IPS-NIHi7 (cell line): Measurements from ENCODE around the gene ANXA3.
"Not testable (repeated sequence)": the region's sequence is repeated elsewhere in the genome, so short reads cannot be mapped to it uniquely, and the experiment has no call there.

ENCODE experiments used
- DNase-seq: peaks from one replicate; pipeline ENCODE4 v3.0.0; 2012; ENCODE audit warnings: mixed read lengths; ENCODE audit errors: extremely low spot score

Gene ANXA3, protein sequence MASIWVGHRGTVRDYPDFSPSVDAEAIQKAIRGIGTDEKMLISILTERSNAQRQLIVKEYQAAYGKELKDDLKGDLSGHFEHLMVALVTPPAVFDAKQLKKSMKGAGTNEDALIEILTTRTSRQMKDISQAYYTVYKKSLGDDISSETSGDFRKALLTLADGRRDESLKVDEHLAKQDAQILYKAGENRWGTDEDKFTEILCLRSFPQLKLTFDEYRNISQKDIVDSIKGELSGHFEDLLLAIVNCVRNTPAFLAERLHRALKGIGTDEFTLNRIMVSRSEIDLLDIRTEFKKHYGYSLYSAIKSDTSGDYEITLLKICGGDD

DNA sequence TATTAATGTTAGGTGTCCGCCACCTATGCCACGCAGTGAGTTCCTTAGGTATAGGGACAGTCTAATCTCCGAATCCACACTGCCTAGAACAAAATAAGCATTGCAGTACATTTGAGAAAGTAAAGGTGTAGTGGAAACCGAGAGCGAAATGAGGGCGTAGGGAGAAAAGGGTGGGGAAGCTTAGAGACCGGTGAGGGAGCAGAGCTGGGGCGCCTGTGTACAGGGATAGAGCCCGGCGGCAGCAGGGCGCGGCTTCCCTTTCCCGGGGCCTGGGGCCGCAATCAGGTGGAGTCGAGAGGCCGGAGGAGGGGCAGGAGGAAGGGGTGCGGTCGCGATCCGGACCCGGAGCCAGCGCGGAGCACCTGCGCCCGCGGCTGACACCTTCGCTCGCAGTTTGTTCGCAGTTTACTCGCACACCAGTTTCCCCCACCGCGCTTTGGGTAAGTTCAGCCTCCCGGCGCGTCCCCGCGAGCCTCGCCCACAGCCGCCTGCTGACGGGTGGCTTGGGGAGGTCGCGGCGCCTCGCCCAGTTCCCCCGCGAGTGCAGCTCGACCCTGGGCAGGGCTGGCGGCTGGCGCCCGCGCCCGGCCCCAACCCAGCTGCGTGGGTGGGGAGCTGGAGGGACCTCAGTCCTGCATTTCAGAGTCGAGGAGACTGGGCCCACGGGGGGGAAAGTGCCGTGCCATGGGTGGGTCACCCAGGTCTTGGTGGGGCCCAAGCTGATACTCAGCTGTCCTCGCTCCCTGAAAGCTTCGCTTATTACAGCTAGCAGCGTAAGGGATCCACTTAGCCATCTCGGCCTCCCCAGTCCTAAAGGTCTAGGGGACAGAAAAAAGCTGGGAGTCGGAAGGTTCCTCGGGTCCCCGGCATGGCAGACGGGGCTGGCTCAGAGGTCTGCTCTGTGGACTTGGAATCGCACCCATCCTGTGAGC is at the start of gene ANXA3:
TSS of gene ANXA3 (plus strand) at position 351 of the 932 bp plus-strand sequence. CDS start 2,704 bp downstream, outside the sequence.
- peak; percentile 86 for DNase-seq

DNA sequence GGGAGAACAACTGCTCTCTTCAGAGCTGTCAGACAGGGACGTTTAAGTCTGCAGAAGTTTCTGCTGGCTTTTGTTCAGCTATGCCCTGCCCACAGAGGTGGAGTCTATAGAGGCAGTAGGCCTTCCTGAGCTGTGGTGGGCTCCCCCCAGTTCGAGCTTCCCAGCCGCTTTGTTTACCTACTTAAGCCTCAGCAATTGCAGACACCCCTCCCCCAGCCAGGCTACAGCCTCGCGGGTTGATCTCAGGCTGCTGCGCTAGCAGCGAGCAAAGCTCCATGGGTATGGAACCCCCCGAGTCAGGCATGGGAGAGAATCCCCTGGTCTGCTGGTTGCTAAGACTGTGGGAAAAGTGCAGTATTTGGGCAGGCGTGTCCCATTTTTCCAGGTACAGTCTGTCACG is 45.3 kb upstream of the ANXA3 start:
- not testable (repeated sequence) for DNase-seq

DNA sequence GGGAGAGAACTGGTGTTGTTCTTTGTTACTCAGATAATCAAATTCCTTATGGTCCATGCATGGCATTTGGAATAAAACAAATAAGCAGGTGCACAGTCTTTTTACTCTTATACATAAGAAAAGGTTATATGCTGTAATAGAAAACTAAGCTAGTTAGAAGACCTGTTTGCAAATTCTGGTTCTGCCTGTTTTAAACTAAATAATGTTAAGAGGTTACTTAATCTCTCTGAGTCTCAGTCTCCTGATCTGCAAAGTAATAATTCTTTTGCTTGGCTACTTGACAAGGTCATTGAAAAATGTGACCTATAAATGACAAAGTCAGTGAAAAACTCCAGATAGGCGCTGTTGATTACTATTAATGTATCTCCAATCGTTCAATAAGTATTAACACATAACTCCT is 42.5 kb upstream of the ANXA3 start:
- no peak for DNase-seq

DNA sequence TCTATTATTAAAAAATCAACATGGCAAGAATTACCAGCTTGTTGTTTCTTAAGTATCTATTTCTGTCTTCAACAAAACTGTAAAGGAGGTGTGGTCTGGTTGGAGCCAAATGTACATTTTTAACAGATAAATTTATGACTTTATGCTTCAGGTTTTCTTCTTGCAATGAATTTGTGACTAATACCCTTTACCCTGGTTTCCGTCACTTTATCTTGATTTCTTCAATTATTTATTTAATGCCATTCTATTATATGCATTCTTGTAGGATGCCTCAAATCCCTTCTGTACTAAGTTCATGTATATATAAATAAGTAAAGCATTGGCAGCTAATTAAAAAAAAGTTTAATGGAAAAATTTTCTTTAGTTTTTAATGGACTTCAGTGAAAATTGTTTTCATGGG is 41.5 kb upstream of the ANXA3 start:
- no peak for DNase-seq

DNA sequence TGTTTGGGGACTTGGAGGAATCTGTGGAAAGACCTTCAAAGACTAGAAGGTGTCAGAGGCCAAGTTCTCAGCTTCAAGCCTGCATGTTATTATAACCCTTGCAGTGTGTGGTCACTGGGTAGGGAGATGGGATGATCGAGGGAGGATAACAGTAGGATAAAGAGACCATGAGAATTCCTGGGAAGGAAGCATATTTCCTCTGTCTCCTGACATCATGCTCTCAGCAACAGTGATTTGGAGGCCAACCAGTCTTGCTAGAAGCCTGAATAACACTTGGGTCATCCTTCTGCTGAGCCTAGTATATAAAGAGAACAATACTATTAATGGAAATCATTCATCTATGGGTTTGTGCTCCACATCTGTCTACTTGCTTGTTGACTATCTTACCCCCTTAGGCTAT is 40.9 kb upstream of the ANXA3 start:
- no peak for DNase-seq

DNA sequence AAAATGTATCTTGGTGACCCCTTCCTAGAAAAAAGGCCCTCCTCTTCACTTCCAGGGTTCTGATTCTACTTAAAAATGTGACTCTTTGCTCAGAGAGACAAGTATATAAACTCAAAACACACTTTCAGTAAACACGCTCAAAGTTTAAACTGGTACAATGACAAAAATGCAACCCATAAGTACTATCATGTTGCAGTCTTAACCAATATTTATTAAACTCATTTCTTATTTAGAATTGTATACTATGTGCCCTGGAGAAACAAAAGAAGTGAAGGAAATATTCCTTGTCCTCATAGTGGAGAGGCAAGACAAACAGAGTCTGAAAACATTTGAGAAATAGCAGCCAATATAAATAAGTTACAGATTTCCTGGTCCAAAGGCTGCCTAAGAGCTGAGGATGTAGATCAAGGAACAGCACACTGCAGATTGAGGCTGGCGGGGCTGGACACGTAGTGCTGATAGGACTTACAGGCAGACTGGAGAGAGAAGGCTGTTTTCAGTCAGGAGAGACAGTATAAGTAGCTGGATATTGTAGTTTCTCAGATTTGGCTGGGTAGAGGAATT is 39.1 kb upstream of the ANXA3 start:
- DNase-seq = no peak

DNA sequence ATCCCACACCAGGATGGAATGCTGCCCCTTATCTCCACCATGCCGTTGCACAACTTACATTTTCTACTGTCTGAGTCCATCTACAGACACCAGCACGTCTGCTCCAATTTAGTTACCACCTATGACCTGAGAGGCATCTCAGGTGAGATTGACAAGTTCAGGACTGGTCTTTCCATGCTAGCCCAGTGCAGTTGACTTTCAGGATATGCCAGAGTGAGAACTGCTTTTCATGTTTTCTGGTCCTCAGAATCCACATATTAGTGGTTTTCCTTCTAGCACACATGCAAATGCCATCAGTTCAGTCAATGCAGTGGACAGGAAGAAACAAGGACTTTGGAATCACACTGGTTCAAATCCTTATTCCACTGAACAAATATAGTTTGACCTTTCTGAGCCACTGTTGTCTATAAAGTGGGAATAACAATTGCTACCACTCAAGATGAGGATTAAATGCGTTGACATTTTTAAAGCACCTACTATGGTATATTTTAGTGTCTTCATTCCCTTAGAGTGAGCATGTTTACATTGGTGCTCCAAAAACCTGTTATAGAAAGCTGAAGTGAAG is 38.1 kb upstream of the ANXA3 start:
- DNase-seq = no peak

DNA sequence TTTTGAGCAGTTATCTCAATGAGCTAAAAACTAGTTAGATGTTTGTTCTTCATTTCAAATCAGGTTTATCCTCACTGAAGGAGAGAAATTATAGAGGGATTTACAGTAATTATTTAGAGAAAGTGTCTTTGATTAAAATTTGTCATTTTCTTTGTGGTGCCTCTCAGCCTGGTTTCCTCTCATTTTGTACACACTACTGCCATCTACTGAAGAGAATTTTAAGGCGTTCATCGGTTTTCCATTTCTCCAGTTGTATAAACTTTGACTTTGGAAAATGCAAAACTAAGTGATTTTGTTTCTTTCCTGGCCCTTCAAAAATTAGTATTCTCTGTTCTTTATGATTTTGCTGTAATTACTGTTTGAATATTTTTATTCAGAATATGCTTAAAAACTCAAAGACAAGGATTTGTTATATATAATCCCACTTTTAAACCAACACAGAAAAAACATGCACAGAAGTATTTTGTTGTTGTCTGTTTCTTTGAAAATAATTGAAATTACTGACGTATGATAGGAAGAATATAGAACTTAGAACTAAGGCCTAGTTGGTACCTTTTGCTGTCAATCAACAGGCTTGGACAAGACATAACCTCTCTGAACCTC is 34.4 kb upstream of the ANXA3 start:
- peak; percentile 27 for DNase-seq

DNA sequence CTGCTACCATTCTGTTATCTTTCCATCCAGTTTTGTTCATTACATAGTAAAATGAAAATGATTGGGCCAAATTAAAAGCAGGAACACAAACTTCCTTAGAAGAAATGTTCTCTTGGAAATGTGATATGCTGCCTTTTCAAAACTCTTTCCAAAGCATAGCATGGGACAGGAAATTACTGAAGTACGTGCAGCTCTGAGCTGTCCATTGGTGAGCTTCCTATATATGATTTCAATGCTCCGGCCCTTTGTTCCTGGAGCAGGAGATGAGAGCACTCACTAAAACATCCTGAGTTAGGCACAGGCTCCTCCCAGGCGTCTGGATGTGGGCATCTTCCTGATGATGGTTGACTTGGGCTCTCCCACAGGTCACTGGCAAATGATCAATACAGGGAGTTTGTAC is 33.0 kb upstream of the ANXA3 start:
- no peak for DNase-seq

DNA sequence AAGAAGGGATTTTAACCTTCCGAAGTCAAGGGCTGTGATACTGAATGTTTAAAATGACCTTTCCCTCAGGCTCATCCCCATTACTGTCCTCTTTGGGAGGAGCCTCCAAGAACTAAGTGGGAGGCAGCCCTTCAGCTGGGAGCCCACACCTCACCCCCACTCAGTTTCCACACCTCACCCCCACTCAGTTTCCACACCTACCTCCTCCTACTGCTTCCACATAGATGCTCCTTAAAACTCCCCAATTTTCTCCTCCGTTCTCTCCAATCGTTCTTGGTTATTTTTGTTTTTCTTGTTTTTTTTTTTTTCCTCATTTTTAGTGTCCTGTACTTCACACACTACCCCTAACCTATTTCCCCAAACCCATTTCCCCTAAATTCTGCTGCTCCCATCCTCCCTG is 31.6 kb upstream of the ANXA3 start:
- DNase-seq = no peak

DNA sequence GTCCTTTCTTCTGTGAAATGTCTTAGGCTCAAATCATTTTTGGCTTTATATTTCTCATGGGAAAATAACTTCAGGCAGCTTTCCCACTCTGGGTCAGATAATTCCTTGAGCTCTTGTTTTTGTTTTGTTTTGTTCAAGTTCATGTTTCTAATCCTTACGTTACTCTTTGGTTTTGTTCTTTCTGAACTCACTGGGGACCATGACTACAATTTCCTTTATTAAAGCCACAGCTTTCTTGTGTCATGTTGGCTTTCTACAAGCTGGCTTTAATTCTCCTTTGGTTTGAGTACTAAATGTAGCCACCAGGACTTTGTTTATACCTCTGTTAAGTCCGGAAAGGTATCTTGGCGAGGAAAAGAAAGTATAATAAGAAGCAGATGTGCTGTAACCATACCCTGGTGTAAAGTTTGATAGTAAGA is 30.8 kb upstream of the ANXA3 start:
- no peak for DNase-seq

DNA sequence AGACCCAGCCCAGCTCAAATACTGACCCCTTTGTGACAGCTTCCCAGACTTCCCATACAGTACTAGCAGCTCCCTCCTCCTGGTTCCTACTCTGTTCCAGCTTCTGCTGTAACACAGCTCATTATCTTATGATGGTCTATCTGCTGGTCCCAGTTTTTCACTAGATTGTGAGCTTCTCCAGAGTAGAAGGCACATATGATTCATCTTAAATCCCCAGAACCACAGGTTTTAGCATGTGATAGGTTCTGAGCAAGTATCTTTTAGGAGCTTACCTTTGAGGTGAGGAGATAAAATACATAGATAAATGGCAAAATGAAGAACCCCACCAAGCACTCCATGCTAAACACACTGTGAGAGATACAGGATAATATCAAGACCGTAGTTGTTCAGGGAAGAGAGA is 27.6 kb upstream of the ANXA3 start:
- DNase-seq = no peak

DNA sequence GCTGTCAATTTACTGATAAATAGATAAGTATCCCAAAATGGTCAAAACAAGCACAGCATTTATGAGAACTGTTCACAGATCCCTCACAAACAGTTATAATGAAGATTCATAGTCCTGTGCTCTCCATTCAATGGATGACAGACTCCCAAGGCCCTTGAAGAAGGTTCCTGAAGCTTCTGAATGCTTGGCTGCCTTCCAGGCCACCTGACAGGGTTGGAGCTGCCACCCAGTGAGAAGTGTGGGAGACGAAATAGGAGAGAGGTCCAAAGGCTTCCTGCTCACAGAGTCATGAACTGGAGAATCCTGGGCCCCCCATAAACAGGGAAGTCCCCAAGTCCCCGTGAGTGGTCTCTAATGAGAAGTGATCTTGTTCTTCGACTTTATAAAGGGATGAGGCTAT is 26.0 kb upstream of the ANXA3 start:
- no peak for DNase-seq

DNA sequence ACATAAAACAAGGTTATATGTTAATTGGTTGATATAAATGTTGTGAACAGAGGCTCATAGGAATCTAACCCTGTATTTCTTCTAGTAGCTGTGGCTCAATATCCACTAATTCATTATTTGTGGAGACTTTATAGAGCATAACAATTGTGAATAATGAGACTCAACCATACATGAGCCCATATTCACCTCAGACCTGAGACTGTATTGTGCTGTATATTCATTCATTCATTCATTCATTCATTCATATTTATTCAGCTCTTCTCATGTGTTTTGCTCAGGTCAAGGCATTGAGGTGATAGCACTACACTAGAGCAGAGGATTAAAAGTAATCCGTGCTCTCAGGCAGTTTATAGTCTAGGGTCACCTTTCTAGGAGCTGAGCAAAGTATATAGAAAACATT is 24.5 kb upstream of the ANXA3 start:
- no peak for DNase-seq

DNA sequence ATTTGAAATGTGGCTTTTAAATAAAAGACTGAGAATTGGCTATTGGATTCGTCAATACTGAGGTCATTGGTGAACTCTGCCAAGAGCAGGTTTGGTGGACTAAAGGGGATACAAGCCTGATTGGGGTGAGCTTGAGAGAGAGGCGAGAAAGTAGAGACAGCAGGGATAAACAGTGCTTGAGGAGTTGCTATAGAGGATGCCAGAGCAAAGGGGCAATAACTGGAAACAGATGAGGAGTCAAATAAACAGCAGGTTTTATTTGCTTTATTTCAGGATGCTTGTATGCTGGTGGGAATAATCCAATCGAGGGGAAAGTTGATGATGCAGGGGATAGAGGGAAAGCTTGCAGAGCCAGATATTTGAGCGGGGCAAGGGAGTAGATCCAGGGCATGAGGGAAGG is 24.0 kb upstream of the ANXA3 start:
- DNase-seq = no peak

DNA sequence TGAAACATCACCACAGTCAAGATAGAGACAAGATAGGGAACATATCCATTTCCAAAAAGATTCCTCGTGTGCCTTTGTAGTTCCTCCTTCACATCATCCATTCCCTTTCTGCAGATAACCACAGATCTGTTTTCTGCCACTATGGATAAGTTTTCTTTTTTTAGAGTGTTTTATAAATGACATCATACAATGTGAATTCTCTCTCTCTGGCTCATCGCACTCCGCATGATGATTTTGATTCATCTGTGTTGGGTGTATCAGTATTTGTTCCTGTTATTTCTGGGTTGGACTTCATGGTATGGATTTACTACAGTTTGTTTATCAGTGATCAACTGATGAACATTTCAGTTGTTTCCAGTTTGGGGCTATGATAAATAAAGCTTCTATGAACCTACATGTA is 23.2 kb upstream of the ANXA3 start:
- DNase-seq = no peak

DNA sequence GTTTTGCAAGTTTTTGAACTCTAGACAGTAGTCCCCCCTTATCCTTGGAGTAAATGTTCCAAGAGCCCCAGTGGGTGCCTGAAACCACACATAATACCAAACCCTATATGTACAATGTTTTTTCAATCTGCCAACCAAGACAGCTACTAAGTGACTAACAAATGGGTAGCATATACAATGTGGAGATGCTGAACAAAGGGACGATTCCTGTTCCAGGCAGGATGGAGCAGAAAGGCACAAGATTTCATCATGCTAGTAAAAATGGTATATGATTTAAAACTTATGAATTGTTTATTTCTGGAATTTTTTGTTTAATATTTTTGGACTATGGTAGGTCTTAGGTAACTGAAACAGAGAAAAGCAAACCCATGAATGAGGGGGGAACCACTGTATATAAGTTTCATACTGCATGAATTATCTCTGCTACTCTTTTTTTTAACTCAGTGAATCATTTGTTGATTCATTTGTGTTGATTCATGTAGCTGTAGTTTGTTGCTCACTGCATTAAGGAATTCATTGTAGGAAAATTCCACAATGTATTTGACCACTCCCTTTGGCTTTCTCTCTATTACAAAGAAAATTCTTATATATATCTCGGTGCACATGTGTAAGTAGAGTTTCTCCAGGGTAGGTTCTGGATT is 21.9 kb upstream of the ANXA3 start:
- no peak for DNase-seq

DNA sequence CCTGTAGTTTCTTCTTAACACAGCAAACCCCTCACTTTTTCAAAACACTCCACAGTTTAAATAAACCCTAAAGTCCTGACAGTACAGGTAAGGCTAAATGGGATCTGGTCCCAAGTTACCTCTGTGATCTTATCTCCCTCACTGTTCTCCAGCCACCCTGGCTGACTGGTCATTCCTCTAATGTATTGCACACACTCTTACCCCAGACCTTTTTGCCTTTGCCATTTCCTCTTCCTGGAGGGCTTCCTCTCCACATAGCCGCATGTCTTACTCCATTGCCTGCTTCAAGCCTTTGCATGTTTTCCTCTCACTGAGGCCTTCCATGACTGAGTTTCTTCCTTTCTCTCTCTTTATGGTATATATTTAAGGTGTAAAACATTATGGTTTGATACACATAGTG is 19.5 kb upstream of the ANXA3 start:
- no peak for DNase-seq

DNA sequence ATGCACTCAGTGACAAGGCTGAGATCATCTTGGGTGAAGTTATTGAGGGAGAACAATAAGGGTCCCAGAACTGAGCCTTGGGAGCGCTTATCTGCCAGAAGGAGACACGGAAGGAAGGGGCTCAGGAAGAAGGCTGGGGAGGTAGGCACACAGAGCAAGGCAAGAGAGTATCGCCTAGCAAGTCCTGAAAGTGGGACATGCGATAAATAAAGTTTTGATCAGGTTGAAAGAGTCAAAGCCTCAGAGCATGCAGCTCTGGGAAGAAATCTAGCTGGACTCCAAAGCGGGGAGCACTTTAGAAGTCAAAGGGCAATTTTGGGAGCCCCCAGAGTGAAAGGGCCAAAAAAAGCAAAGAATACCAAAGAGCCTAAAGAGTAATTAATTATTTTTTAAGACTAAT is 17.7 kb upstream of the ANXA3 start:
- no peak for DNase-seq

DNA sequence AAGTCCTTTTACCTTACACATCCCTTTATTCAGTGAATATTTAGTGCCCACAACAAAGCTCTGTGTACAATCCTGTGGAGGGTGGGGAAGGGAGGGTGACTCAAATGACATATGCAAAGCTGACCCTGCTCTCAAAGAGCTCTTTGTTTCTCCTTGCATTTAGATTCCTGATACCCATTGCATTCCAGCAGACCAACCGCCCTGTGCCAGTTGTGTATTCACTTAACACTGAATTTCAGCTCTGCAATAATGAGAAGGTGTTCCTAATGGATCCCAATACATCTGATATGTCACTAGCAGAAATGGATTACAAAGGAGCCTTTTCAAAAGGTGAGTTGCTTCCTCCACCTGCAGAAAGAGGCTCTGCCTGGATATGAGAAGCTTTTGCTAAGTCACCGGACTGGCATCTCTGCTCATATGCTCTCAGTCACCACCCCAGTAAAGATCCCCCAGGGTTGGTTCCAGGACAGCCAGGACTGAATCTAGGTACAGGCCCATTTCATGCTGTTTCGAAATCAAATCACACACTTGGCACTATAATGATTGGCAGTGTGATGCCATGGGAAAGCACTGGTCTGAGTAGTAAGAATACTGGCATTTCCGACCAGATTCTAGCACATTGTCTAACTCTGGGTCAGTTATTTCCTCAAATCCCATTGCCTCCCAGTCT is 17.1 kb upstream of the ANXA3 start:
- DNase-seq = no peak

DNA sequence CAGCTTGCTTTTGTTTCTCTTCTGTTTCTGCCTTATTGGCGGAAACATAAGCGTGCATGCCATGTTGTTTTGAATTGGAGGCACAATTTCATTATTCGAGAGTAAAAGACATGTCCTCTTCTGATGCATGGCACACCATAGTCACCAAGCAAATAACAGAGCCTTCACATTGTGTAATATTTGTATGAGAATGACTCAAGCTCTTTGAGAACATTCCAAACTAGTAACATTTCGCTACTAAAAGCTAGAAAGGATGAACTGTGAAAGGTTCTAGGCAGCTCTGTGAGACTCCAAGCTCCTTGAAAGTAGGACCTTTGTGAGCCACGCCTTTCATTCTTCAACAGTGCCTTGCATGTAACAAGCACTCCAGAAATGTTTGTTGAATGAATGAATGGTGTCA is 9.2 kb upstream of the ANXA3 start:
- no peak for DNase-seq
